ENCODE data around the gene SPANXC.

GRCh38 chrX:141258080-141258479 is 15.8 kb upstream of the SPANXC start:
- no peak for TF ChIP-seq CTCF (IDR thresholded peaks at IDR 0.05)
- no peak for TF ChIP-seq POLR2A (IDR thresholded peaks at IDR 0.05)
